Tibial artery (tissue), 4 donors: ENCODE results near the gene TMEM198.

ENCODE experiments used
- DNase-seq, 2 donors: peaks; one replicate each; pipeline ENCODE4 v3.0.0-alpha.2; 2019
- H3K27ac ChIP-seq, 2 donors: fragments of 200-600 bp; sonication (generic) in 1 of 2; 1 replicate in 1 of 2; 2 replicates in 1 of 2; pipeline ENCODE4 v1.5.1; 2018 to 2019; ENCODE audit warnings: mild to moderate bottlenecking in 1 of 2
- H3K27me3 ChIP-seq, 2 donors: fragments of 200-600 bp; sonication (generic) in 1 of 2; one replicate each; pipeline versions ENCODE4 v1.5.1 to v1.6.0; 2016 to 2019
- H3K36me3 ChIP-seq, 3 donors: fragments of 200-600 bp; sonication (generic) in 2 of 3; one replicate each; pipeline ENCODE4 v1.5.1; 2016 to 2019; ENCODE audit warnings: mild to moderate bottlenecking in 2 of 3
- H3K4me1 ChIP-seq, 4 donors: fragments of 200-600 bp; sonication (generic) in 2 of 4; 1 replicate in 3 of 4; 2 replicates in 1 of 4; pipeline ENCODE4 v1.5.1; 2016 to 2019
- H3K4me3 ChIP-seq, 2 donors: fragments of 200-600 bp; sonication (generic) in 1 of 2; 1 replicate in 1 of 2; 2 replicates in 1 of 2; pipeline ENCODE4 v1.5.1; 2018 to 2019; ENCODE audit warnings: mild to moderate bottlenecking in 2 of 2
- H3K9me3 ChIP-seq, 3 donors: fragments of 200-600 bp; sonication (generic) in 1 of 3; one replicate each; pipeline ENCODE4 v1.5.1; 2016 to 2019
- intact Hi-C: fragments of 100-400 bp; cut with DNase I; formaldehyde crosslinking; loops from one replicate; pipeline ENCODE4 v1.15.0; 2023; ENCODE audit warnings: low total_unique reads
- TF ChIP-seq, protein P1 (sequence below), 2 experiments: fragments of 200-600 bp in 1 of 2; fragments of 450-650 bp in 1 of 2; IDR thresholded peaks; one replicate each; pipeline ENCODE4 v1.5.1; 2017 to 2019; ENCODE audit warnings: antibody characterized with exemption in 2 of 2, mild to moderate bottlenecking in 1 of 2, moderate library complexity in 1 of 2

TMEM198 gene

DNA sequence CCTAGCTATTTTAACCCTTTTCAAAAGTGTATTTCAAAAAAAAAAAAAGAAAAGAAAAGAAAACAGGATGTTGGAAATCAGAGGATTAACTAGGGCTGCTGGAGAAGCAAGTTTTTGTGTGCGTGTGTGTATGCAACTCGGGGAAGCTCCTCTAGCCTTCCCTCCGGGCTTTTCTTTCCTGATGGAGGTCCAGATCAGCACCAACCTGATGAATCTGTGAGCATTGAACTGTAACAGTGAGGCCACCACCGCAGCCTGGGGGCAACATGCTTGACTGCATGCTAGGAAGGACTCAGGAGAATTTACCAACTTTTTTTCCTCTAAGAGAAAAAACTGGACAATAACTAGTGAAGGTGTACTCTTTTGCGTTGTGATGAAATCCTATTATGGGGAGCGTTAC lies 25.2 kb downstream of the TMEM198 start:
- DNase-seq: no peak
- intact Hi-C loops: no loop called here
- TF ChIP-seq, protein P1, sequence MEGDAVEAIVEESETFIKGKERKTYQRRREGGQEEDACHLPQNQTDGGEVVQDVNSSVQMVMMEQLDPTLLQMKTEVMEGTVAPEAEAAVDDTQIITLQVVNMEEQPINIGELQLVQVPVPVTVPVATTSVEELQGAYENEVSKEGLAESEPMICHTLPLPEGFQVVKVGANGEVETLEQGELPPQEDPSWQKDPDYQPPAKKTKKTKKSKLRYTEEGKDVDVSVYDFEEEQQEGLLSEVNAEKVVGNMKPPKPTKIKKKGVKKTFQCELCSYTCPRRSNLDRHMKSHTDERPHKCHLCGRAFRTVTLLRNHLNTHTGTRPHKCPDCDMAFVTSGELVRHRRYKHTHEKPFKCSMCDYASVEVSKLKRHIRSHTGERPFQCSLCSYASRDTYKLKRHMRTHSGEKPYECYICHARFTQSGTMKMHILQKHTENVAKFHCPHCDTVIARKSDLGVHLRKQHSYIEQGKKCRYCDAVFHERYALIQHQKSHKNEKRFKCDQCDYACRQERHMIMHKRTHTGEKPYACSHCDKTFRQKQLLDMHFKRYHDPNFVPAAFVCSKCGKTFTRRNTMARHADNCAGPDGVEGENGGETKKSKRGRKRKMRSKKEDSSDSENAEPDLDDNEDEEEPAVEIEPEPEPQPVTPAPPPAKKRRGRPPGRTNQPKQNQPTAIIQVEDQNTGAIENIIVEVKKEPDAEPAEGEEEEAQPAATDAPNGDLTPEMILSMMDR (IDR thresholded peaks at IDR 0.05): no peak
- Histone ChIP-seq H3K4me1 (peaks cover 0 to 22% (median 8%) of the 10 kb centered on the region in 4 donors), H3K36me3 (peaks cover 2 to 42% (median 5%) of the 10 kb centered on the region in 3 donors), H3K27ac (no peak overlapping the region), H3K27me3 (no peaks in the 10 kb centered on the region), H3K4me3 (no peak overlapping the region), H3K9me3 (no peaks in the 10 kb centered on the region)

DNA sequence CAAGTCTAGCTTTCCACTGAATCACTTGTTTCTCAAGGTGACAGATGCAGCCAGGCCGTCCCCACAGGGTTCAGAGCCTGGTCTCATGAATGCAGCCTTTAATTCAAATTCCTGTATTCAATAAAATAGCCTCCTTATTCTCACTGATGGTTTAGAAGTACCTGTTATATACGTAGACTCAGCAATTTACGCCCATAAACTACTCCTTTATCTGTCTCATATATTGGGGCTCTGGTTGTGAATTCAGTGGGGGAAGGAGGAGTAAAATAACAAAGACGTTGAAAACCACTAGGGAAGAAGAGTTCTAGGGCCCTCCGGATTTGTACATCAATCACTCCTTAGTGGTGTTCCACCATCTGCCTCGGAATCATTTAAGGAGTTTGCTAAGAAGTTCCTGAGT lies 25.8 kb downstream of the TMEM198 start:
- intact Hi-C loops: no loop called here
- DNase-seq: no peak

DNA sequence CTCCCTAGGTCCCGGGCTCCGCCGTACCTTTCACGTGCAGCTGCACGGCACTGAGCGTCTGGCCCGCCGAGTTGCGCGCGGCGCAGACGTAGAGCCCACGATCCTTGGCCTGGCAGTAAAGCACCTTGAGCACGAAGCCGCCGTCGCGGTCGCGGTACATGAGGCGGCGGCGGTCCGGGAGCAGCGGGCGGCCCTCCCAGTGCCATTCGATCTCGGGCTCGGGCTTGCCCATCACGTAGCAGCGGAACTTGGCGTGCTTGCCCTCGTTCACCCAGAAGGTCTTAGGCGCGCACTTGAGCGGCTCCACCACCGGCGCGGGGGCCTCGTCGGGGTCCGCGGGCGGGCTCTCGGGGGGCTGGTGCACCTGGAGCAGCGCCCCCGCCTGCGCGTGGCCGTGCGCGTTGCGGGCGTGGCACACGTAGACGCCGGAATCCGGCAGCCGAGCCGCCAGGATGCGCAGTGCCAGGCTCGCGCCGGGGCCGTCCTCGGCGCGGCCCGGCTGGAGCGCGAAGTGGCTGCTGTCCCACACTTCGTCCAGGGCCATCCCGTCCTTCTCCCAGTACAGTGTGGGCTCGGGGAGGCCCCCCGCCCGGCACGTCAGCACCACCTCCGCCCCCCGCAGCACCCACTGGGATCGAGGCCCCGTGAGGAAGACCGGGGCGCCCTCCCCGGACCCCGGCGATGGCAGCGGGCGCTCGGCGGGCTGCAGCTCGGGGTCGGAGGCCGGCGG lies 26.5 kb downstream of the TMEM198 start:
- DNase-seq: no peak
- TF ChIP-seq, protein P1 (IDR thresholded peaks at IDR 0.05): no peak
- H3K9me3 ChIP-seq: no peaks in the 10 kb centered on the region
- H3K27me3 ChIP-seq: peaks cover 0 to 6% of the 10 kb centered on the region in 2 donors
- H3K4me1 ChIP-seq: peaks cover 0 to 22% (median 8%) of the 10 kb centered on the region in 4 donors
- H3K36me3 ChIP-seq: peaks cover 0 to 28% (median 0%) of the 10 kb centered on the region in 3 donors
- peak overlapping the region; percentile 86 to 87 for H3K27ac ChIP-seq
- intact Hi-C loops: no loop called here
- peak overlapping the region; percentile 62 to 70 for H3K4me3 ChIP-seq

More for the DNA sequence above, 25.8 kb downstream of the TMEM198 start:
- H3K36me3 ChIP-seq: peaks cover 0 to 36% (median 5%) of the 10 kb centered on the region in 3 donors
- peaks cover 0 to 22% (median 8%) of the 10 kb centered on the region in 4 donors for H3K4me1 ChIP-seq
- no peaks in the 10 kb centered on the region for H3K27me3 ChIP-seq
- H3K9me3 ChIP-seq: no peaks in the 10 kb centered on the region
- H3K4me3 ChIP-seq: peak overlapping the region; percentile 62 to 70
- TF ChIP-seq, protein P1 (IDR thresholded peaks at IDR 0.05): no peak
- peak overlapping the region; percentile 86 to 87 for H3K27ac ChIP-seq

DNA sequence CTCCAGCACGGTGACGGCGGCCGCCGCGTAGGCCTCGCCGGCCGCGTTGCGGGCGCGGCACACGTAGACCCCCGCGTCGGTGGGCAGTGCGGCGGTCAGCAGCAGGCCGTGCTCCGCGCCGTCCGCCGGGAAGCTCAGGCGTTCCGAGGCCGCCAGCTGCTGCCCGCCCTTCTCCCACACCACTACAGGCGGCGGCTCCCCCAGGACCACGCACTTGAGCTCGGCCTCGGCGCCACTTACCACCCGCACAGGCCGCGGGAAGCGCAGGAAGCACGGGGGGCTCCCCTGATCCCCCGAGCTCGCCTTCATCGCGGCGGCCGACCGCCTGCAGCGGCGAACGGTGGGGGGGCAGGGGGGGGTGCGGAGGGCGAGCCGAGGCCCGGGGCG lies 27.1 kb downstream of the TMEM198 start:
- Histone ChIP-seq H3K9me3 (no peaks in the 10 kb centered on the region), H3K4me1 (peaks cover 0 to 22% (median 8%) of the 10 kb centered on the region in 4 donors), H3K27me3 (peaks cover 0 to 10% of the 10 kb centered on the region in 2 donors), H3K36me3 (peaks cover 0 to 23% (median 0%) of the 10 kb centered on the region in 3 donors), H3K27ac (peak overlapping the region; percentile 86 to 87), H3K4me3 (peak overlapping the region; percentile 62 to 70)
- no peak for DNase-seq
- TF ChIP-seq, protein P1 (IDR thresholded peaks at IDR 0.05): no peak
- intact Hi-C loops: no loop called here

DNA sequence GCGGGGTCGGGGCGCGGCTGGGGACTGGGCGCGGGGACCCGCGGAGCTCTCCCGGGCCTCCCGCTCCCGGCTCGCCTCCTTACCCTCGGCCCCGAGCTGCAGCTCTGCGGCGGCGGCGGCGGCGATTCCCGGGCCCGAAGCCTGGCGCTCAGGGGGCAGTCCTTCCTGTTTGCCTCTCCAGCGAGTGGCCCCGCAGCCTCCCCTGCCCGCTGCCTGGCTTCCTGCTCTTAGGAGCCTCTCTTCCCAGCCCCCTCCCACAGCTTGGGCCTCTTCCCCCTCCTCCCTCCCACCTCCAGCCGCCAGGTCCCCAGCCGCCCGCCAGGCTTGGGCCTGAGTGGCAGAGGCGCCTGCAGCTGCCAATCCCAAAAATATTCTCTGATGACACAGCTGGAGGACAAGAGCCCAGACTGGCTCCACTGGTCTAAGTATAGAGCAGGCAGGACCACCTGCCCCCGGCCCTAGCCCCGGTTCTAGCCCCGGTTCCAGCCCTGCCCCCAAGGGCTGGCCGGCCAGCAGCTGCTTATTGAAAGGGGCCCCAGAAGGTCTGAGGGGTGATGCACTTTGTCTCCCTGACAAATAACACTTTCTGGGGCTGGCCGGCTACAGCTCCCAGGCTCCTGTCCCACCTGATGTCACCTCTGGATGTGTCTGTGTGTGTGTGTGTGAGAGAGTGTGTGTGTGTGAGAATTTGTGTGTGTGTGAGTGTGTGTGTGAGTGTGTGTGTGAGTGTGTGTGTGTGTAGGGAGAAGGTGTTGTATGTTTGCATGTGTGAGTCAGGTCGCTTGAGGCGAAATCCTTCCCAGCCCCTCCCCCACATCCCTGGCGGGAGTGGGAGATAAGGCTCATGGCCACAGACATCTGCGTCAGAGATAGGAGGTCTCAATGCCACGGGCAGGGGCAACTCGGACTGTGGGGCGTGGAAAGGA lies 27.7 kb downstream of the TMEM198 start, which contains the start of gene OBSL1:
Gene OBSL1, minus strand, starts transcription at position 229 of the 926 bp plus-strand sequence. CDS start 307 bp downstream, outside the sequence.
- H3K4me3 ChIP-seq: peak within 1 kb of the TSS; percentile 62 to 70
- peaks cover 0 to 22% (median 8%) of the 10 kb centered on the region in 4 donors for H3K4me1 ChIP-seq
- H3K27me3 ChIP-seq: peaks cover 0 to 14% of the 10 kb centered on the region in 2 donors
- peaks cover 0 to 16% (median 0%) of the 10 kb centered on the region in 3 donors for H3K36me3 ChIP-seq
- peak; percentile 55 to 87 for DNase-seq
- peak within 1 kb of the TSS; percentile 86 to 87 for H3K27ac ChIP-seq
- intact Hi-C loops: no loop called here
- TF ChIP-seq, protein P1 (IDR thresholded peaks at IDR 0.05): no peak
- H3K9me3 ChIP-seq: no peaks in the 10 kb centered on the region
